ENCODE measurements around the gene NARS2.
"Not testable (repeated sequence)": the region's sequence is repeated elsewhere in the genome, so short reads cannot be mapped to it uniquely, and the experiment has no call there.

The NARS2 gene

GRCh38 chr11:78472382-78472781 is 102.3 kb downstream of the NARS2 start:
- Mint-ChIP-seq H3K27ac (no peak overlapping the region), H3K9me3 (peaks cover 1% of the 10 kb centered on the region), H3K36me3 (peaks cover 20% of the 10 kb centered on the region), H3K27me3 (no peaks in the 10 kb centered on the region), H3K4me3 (no peak overlapping the region), H3K4me1 (peaks cover 8% of the 10 kb centered on the region)
- ATAC-seq (ENCODE audit: low read depth): no peak
- no peak for DNase-seq (ENCODE audit: low spot score in 2 of 2)

- DNase-seq (ENCODE audit: low spot score in 2 of 2) (no peak), ATAC-seq (ENCODE audit: low read depth) (no peak)
- Mint-ChIP-seq H3K36me3 (peaks cover 12% of the 10 kb centered on the region), H3K4me3 (no peak overlapping the region), H3K4me1 (peaks cover 9% of the 10 kb centered on the region), H3K9me3 (peaks cover 1% of the 10 kb centered on the region), H3K27me3 (no peaks in the 10 kb centered on the region), H3K27ac (no peak overlapping the region)
Observed at GRCh38 chr11:78470861-78471442, 103.7 kb downstream of the NARS2 start.

DNA sequence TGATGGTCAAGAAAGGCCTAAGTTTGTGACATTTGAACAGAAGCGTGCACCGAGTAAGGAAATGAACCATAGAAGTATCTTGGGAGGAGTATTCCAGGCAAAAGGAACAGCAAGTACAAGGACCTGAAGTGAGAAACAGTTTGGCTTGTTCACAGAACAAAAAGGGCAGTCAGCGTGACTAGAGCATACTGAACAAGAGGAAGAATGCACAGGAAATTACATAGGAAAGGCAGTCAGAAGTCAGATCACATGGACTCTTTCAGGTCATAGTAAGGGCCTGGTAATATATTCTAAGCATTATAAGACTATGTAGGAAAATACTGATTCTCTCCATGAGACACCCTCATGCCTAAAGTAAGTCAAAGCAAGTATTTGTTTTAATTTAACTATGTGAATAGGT is 104.8 kb downstream of the NARS2 start:
- Mint-ChIP-seq H3K27me3 (no peaks in the 10 kb centered on the region), H3K4me3 (no peak overlapping the region), H3K36me3 (peaks cover 12% of the 10 kb centered on the region), H3K27ac (peak overlapping the region; percentile 77), H3K4me1 (peaks cover 17% of the 10 kb centered on the region), H3K9me3 (peaks cover 1% of the 10 kb centered on the region)
- DNase-seq (ENCODE audit: low spot score in 2 of 2): no peak
- ATAC-seq (ENCODE audit: low read depth): peak; percentile 47

GRCh38 chr11:78467931-78468330 is 106.7 kb downstream of the NARS2 start:
- no peak for DNase-seq (ENCODE audit: low spot score in 2 of 2)
- Mint-ChIP-seq H3K4me3 (no peak overlapping the region), H3K36me3 (peaks cover 11% of the 10 kb centered on the region), H3K27ac (peak overlapping the region; percentile 31), H3K4me1 (peaks cover 19% of the 10 kb centered on the region), H3K27me3 (no peaks in the 10 kb centered on the region), H3K9me3 (peaks cover 1% of the 10 kb centered on the region)
- no peak for ATAC-seq (ENCODE audit: low read depth)

GRCh38 chr11:78467370-78467769 is 107.3 kb downstream of the NARS2 start:
- H3K4me3 Mint-ChIP-seq: no peak overlapping the region
- peaks cover 11% of the 10 kb centered on the region for H3K36me3 Mint-ChIP-seq
- no peak for ATAC-seq (ENCODE audit: low read depth)
- no peak for DNase-seq (ENCODE audit: low spot score in 2 of 2)
- H3K27ac Mint-ChIP-seq: peak overlapping the region; percentile 31
- peaks cover 19% of the 10 kb centered on the region for H3K4me1 Mint-ChIP-seq
- peaks cover 1% of the 10 kb centered on the region for H3K9me3 Mint-ChIP-seq
- H3K27me3 Mint-ChIP-seq: no peaks in the 10 kb centered on the region

DNA sequence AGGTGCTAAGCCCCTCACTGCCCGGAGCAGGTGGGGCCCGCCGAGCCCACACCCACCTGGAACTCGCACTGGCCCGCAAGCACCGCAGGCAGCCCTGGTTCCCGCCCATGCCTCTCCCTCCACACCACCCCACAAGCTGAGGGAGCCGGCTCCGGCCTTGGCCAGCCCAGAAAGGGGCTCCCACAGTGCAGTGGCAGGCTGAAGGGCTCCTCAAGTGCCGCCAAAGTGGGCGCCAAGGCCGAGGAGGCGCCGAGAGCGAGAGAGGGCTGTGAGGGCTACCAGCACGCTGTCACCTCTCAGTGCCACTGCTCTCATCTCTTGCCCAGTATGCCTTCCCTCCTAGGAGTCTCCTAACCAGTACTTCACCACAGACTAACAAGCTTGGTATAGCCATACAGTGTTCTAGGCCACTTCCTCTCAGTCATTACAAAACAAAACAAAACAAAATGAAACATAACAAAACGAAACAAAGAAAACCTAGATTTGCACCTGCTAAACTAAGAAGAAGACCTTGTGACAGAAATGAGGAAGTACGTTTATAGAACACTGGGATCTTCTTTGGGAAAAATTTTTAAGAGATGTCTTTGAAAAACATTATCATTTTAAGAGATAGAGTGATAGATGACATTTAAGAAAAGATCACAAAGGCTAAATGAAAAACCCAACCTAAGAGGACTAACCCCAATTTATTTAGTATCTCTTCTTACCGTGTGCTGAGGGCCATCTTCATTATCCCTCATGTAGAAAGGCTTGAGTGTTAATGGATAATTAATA is 109.3 kb downstream of the NARS2 start:
- Mint-ChIP-seq H3K36me3 (peaks cover 19% of the 10 kb centered on the region), H3K27me3 (no peaks in the 10 kb centered on the region), H3K9me3 (no peaks in the 10 kb centered on the region), H3K27ac (peak overlapping the region; percentile 97), H3K4me1 (peaks cover 21% of the 10 kb centered on the region), H3K4me3 (peak overlapping the region; percentile 74)
- ATAC-seq (ENCODE audit: low read depth): peak; percentile 91
- peak; percentile 47 to 58 for DNase-seq (ENCODE audit: low spot score in 2 of 2)

GRCh38 chr11:78464787-78465168 is 109.9 kb downstream of the NARS2 start:
- Mint-ChIP-seq H3K36me3 (peaks cover 24% of the 10 kb centered on the region), H3K27ac (peak overlapping the region; percentile 97), H3K4me3 (peak overlapping the region; percentile 51)

DNA sequence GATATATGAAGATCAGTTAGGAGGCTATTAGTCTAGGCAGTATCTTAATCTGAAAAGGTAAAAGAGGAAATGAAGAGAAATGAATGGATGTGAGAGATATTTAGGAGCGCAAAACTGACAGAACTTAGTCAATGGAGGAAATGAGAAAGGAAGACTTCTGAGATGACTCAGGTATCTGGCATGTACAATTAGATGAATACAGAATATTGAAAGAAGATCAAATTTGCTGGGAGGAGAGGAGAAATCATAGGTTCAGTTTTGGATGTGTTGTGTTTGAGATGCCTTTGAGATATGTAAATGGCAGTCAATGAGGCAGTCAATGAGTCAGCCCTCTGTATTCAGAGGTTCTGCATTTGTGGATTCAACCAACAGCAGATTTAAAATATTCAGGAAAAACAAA is 114.2 kb downstream of the NARS2 start:
- Mint-ChIP-seq H3K9me3 (peaks cover 6% of the 10 kb centered on the region), H3K4me3 (no peak overlapping the region), H3K27ac (peak overlapping the region; percentile 3), H3K36me3 (peaks cover 30% of the 10 kb centered on the region), H3K4me1 (peaks cover 18% of the 10 kb centered on the region), H3K27me3 (no peaks in the 10 kb centered on the region)
- DNase-seq (ENCODE audit: low spot score in 2 of 2) (no peak), ATAC-seq (ENCODE audit: low read depth) (no peak)

More at GRCh38 chr11:78464787-78465168, 109.9 kb downstream of the NARS2 start:
- not testable (repeated sequence) for ATAC-seq (ENCODE audit: low read depth); DNase-seq (ENCODE audit: low spot score in 2 of 2); H3K27me3 Mint-ChIP-seq; H3K9me3 Mint-ChIP-seq
- peaks cover 23% of the 10 kb centered on the region for H3K4me1 Mint-ChIP-seq

- peak overlapping the region; percentile 69 for H3K27ac Mint-ChIP-seq
Observed at GRCh38 chr11:78459738-78460137, 114.9 kb downstream of the NARS2 start.

GRCh38 chr11:78457448-78457847 is 117.2 kb downstream of the NARS2 start:
- no peak for ATAC-seq (ENCODE audit: low read depth)
- Mint-ChIP-seq H3K36me3 (peaks cover 28% of the 10 kb centered on the region), H3K27me3 (no peaks in the 10 kb centered on the region), H3K9me3 (peaks cover 6% of the 10 kb centered on the region), H3K4me1 (peaks cover 27% of the 10 kb centered on the region), H3K27ac (no peak overlapping the region), H3K4me3 (no peak overlapping the region)
- DNase-seq (ENCODE audit: low spot score in 2 of 2): no peak

More at GRCh38 chr11:78459738-78460137, 114.9 kb downstream of the NARS2 start:
- H3K27me3 Mint-ChIP-seq: no peaks in the 10 kb centered on the region
- peaks cover 15% of the 10 kb centered on the region for H3K4me1 Mint-ChIP-seq
- no peak for DNase-seq (ENCODE audit: low spot score in 2 of 2)
- H3K36me3 Mint-ChIP-seq: peaks cover 29% of the 10 kb centered on the region
- peaks cover 6% of the 10 kb centered on the region for H3K9me3 Mint-ChIP-seq
- H3K4me3 Mint-ChIP-seq: no peak overlapping the region
- no peak for ATAC-seq (ENCODE audit: low read depth)

DNA sequence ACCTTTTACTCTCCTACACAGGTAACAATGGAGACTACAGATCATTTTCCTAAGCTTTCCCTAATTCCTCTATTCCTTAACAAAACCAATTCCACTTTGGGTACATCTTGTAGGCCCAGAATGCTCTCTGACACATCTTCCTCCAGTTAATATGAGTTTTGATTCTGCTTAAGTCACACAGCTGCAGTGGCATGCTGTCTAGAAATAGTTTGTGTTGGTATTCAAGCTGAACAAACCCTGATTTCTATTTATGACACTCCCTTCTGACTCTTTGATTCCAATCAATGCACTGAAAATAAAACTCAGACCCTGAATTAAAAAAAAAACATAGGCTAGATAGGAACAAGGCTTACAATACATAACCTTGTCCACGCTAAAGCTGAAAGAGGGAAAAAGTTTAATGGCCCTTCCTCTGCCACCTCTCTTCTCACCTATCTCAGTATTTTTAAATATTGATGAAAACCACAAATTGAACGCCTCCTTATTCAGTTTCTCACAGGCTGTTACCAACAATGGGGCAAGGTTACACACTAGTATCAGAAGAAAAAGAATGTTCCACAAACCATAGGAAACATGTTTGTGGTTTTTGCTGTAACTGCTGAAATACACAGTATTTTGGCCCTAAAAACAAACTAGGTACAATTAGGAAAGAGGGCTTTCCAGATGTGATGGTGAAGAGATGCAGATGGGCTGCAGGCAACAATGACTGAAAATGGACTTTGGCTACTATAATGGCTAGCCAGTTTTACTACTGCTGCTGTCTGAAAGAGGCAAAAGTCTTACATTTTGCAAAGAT is 121.3 kb downstream of the NARS2 start:
- ATAC-seq (ENCODE audit: low read depth) (no peak), DNase-seq (ENCODE audit: low spot score in 2 of 2) (no peak)
- no peaks in the 10 kb centered on the region for H3K9me3 Mint-ChIP-seq
- peak overlapping the region; percentile 81 for H3K27ac Mint-ChIP-seq
- H3K4me1 Mint-ChIP-seq: peaks cover 30% of the 10 kb centered on the region
- H3K27me3 Mint-ChIP-seq: no peaks in the 10 kb centered on the region
- H3K36me3 Mint-ChIP-seq: peaks cover 7% of the 10 kb centered on the region
- no peak overlapping the region for H3K4me3 Mint-ChIP-seq

GRCh38 chr11:78451371-78452150 is 123.1 kb downstream of the NARS2 start:
- peak overlapping the region; percentile 13 for H3K27ac Mint-ChIP-seq
- H3K36me3 Mint-ChIP-seq: peaks cover 7% of the 10 kb centered on the region
- H3K4me3 Mint-ChIP-seq: no peak overlapping the region
- no peaks in the 10 kb centered on the region for H3K9me3 Mint-ChIP-seq
- DNase-seq (ENCODE audit: low spot score in 2 of 2) (no peak), ATAC-seq (ENCODE audit: low read depth) (no peak)
- H3K27me3 Mint-ChIP-seq: no peaks in the 10 kb centered on the region
- H3K4me1 Mint-ChIP-seq: peaks cover 26% of the 10 kb centered on the region

GRCh38 chr11:78450866-78451265 is 123.8 kb downstream of the NARS2 start:
- H3K9me3 Mint-ChIP-seq: no peaks in the 10 kb centered on the region
- H3K27me3 Mint-ChIP-seq: no peaks in the 10 kb centered on the region
- ATAC-seq (ENCODE audit: low read depth) (peak; percentile 56), DNase-seq (ENCODE audit: low spot score in 2 of 2) (no peak)
- H3K4me1 Mint-ChIP-seq: peaks cover 26% of the 10 kb centered on the region
- no peak overlapping the region for H3K4me3 Mint-ChIP-seq
- peaks cover 5% of the 10 kb centered on the region for H3K36me3 Mint-ChIP-seq
- peak overlapping the region; percentile 13 for H3K27ac Mint-ChIP-seq

Measured in memory B cell (primary cell).